HG02763 (cell line): ENCODE results near the gene SPEM2.

ENCODE experiments used
- ATAC-seq: cut with Tn5 transposase; IDR thresholded peaks from one replicate; pipeline ENCODE4 v1.9.1; 2021; ENCODE audit warnings: mild to moderate bottlenecking, moderate library complexity; ENCODE audit not compliant: unreplicated experiment

Gene SPEM2

GRCh38 chr17:7425316-7425715 lies at the start of gene SPEM2:
TSS of gene SPEM2 (plus strand) at chr17:7425616. CDS start at chr17:7425689, 73 bp downstream.
- ATAC-seq, result no peak

- ATAC-seq, result no peak
Measured at GRCh38 chr17:7379134-7379533, 46.3 kb upstream of the SPEM2 start.

- ATAC-seq, result no peak
Measured at GRCh38 chr17:7380321-7380720, 45.1 kb upstream of the SPEM2 start.

- no peak for ATAC-seq
Measured at GRCh38 chr17:7380855-7381683, 44.3 kb upstream of the SPEM2 start, which contains the start of gene TNK1. TSS of gene TNK1 (plus strand) at chr17:7381089. CDS start at chr17:7382927, 1,838 bp downstream.

- no peak for ATAC-seq
Measured at GRCh38 chr17:7382901-7383300, 42.5 kb upstream of the SPEM2 start.

GRCh38 chr17:7383371-7383741 lies 42.1 kb upstream of the SPEM2 start:
- no peak for ATAC-seq

GRCh38 chr17:7383742-7384488 lies 41.5 kb upstream of the SPEM2 start:
- ATAC-seq, result peak; percentile 61

GRCh38 chr17:7384489-7385081 lies 40.8 kb upstream of the SPEM2 start:
- ATAC-seq, result no peak

- ATAC-seq, result no peak
Measured at GRCh38 chr17:7388856-7389255, 36.6 kb upstream of the SPEM2 start.

- ATAC-seq, result no peak
Measured at GRCh38 chr17:7389924-7390910, 35.2 kb upstream of the SPEM2 start.

- ATAC-seq, result no peak
Measured at GRCh38 chr17:7391307-7391706, 34.1 kb upstream of the SPEM2 start.

- ATAC-seq, result no peak
Measured at GRCh38 chr17:7392696-7393612, 32.5 kb upstream of the SPEM2 start.

GRCh38 chr17:7393613-7394451 lies 31.6 kb upstream of the SPEM2 start:
- ATAC-seq, result peak; percentile 48

- peak; percentile 72 for ATAC-seq
Measured at GRCh38 chr17:7394452-7395191, 30.8 kb upstream of the SPEM2 start, which contains the start of gene PLSCR3. TSS of gene PLSCR3 (minus strand) at chr17:7394525. CDS start at chr17:7394110, 415 bp downstream.

- no peak for ATAC-seq
Measured at GRCh38 chr17:7396147-7396546, 29.3 kb upstream of the SPEM2 start.

GRCh38 chr17:7398612-7399011 lies 26.8 kb upstream of the SPEM2 start:
- no peak for ATAC-seq

GRCh38 chr17:7403043-7403726 lies 22.2 kb upstream of the SPEM2 start:
- no peak for ATAC-seq
